ENCODE results near the gene PRDM8.

- no peak for TF ChIP-seq CTCF (IDR thresholded peaks at IDR 0.05)
- TF ChIP-seq POLR2A (IDR thresholded peaks at IDR 0.05): no peak
- no peak for TF ChIP-seq POLR2AphosphoS5 (IDR thresholded peaks at IDR 0.05)
- TF ChIP-seq EP300 (IDR thresholded peaks at IDR 0.05): no peak
Measured at GRCh38 chr4:80198441-80198837, 1.1 kb downstream of the PRDM8 start.
